IMR-90 (cell line): ENCODE measurements around the gene PPFIBP2. TPM values are rescaled to one million over a fixed set of nuclear protein-coding genes. Genes with fewer than 3 reads are reported as not detected.

Experiments
- ATAC-seq: fragments of 200-7000 bp; cut with Tn5 transposase; 2 replicates; pipeline ENCODE4 v1.9.1; 2020; ENCODE audit warnings: low read depth, mild to moderate bottlenecking, moderate library complexity
- BruUV-seq: library from RNA; stranded (reverse); fragments of 400-500 nt; replicated peaks from 2 replicates; lab custom pipeline; 2021; lab: Mats Ljungman, UMichigan
- CTCF ChIA-PET: fragments of 300-600 bp; formaldehyde crosslinking; extraction: SDS; loops from one replicate; lab custom pipeline; 2021; ENCODE audit warnings: antibody characterized with exemption; lab: Yijun Ruan, JAX
- POLR2A ChIA-PET: fragments of 300-600 bp; sonication (Branson Sonifier 250); formaldehyde crosslinking; loops from one replicate; lab custom pipeline; 2022; ENCODE audit warnings: antibody characterized with exemption; ENCODE audit not compliant: unreplicated experiment; lab: Charles Lee
- DNase-seq: peaks from one replicate; pipeline ENCODE4 v3.0.0; 2013
- H2AFZ ChIP-seq: replicated peaks from 2 replicates; pipeline ENCODE3; 2013; ENCODE audit warnings: low read length, mild to moderate bottlenecking; ENCODE audit not compliant: poor library complexity
- H2AK5ac ChIP-seq: 2 replicates; pipeline ENCODE4 v1.6.1; 2013; ENCODE audit warnings: low read depth, low read length, inconsistent platforms
- H2AK9ac ChIP-seq: replicated peaks from 2 replicates; pipeline ENCODE3; 2013; ENCODE audit warnings: mild to moderate bottlenecking, low read depth, low read length, moderate library complexity; ENCODE audit not compliant: poor library complexity
- H2BK120ac ChIP-seq: 2 replicates; pipeline ENCODE4 v1.6.1; 2013; ENCODE audit warnings: low read depth, low read length, inconsistent platforms
- H2BK15ac ChIP-seq: 3 replicates; pipeline ENCODE4 v1.6.1; 2013; ENCODE audit warnings: low read depth, low read length, inconsistent platforms
- H2BK20ac ChIP-seq: 2 replicates; pipeline ENCODE4 v1.6.1; 2013; ENCODE audit warnings: low read depth, mild to moderate bottlenecking, inconsistent platforms, low read length, moderate library complexity
- H2BK5ac ChIP-seq: 2 replicates; pipeline ENCODE4 v1.6.1; 2013; ENCODE audit warnings: mild to moderate bottlenecking, low read depth, low read length, inconsistent platforms; ENCODE audit not compliant: poor library complexity, severe bottlenecking
- H3K14ac ChIP-seq: replicated peaks from 2 replicates; pipeline ENCODE4 v1.6.1; 2013; ENCODE audit warnings: low read depth, low read length, inconsistent platforms
- H3K18ac ChIP-seq: 2 replicates; pipeline ENCODE4 v1.6.1; 2013; ENCODE audit warnings: low read depth, low read length, control low read depth
- H3K23ac ChIP-seq: 2 replicates; pipeline ENCODE4 v1.6.1; 2013; ENCODE audit warnings: low read depth, low read length, inconsistent platforms
- H3K27ac ChIP-seq: 2 replicates; pipeline ENCODE4 v1.5.1; 2013; ENCODE audit warnings: mild to moderate bottlenecking, control low read depth, low read length; ENCODE audit not compliant: insufficient read depth
- H3K27me3 ChIP-seq: 2 replicates; pipeline ENCODE4 v1.6.1; 2013; ENCODE audit warnings: low read length; ENCODE audit not compliant: control insufficient read depth, insufficient read depth
- H3K36me3 ChIP-seq: 2 replicates; pipeline ENCODE4 v1.6.1; 2013; ENCODE audit warnings: low read length, mixed read lengths; ENCODE audit not compliant: control insufficient read depth, insufficient read depth
- H3K4ac ChIP-seq: 2 replicates; pipeline ENCODE4 v1.6.1; 2013; ENCODE audit warnings: low read depth, low read length, inconsistent platforms
- H3K4me1 ChIP-seq: 2 replicates; pipeline ENCODE4 v1.6.1; 2013; ENCODE audit warnings: low read length, mixed read lengths; ENCODE audit not compliant: control insufficient read depth, insufficient read depth
- H3K4me2 ChIP-seq: 2 replicates; pipeline ENCODE4 v1.6.1; 2013; ENCODE audit warnings: low read depth, mild to moderate bottlenecking, control low read depth, low read length, moderate library complexity
- H3K4me3 ChIP-seq: 2 replicates; pipeline ENCODE4 v1.5.1; 2013; ENCODE audit warnings: low read depth, mild to moderate bottlenecking, control low read depth, low read length, moderate library complexity; ENCODE audit not compliant: insufficient read depth
- H3K56ac ChIP-seq: 2 replicates; pipeline ENCODE4 v1.6.1; 2013; ENCODE audit warnings: low read length, inconsistent platforms; ENCODE audit not compliant: insufficient read depth; ENCODE audit errors: extremely low read depth
- H3K79me1 ChIP-seq, 2 experiments: 2 replicates each; pipeline ENCODE4 v1.6.1; 2013; ENCODE audit warnings: low read length in 2 of 2, inconsistent platforms in 1 of 2, low read depth in 1 of 2
- H3K9ac ChIP-seq: 2 replicates; pipeline ENCODE4 v1.6.1; 2013; ENCODE audit warnings: low read depth, low read length, control low read depth
- H3K9me1 ChIP-seq: 2 replicates; pipeline ENCODE4 v1.6.1; 2013; ENCODE audit warnings: low read length, inconsistent platforms; ENCODE audit not compliant: insufficient read depth
- H3K9me3 ChIP-seq: 2 replicates; pipeline ENCODE4 v1.6.1; 2013; ENCODE audit warnings: low read length; ENCODE audit not compliant: control insufficient read depth, insufficient read depth
- H4K20me1 ChIP-seq: 2 replicates; pipeline ENCODE4 v1.6.1; 2013; ENCODE audit warnings: low read length, inconsistent platforms; ENCODE audit not compliant: insufficient read depth
- H4K5ac ChIP-seq: 2 replicates; pipeline ENCODE4 v1.6.1; 2013; ENCODE audit warnings: mild to moderate bottlenecking, low read depth, low read length, control low read depth
- H4K8ac ChIP-seq, 2 experiments: 2 replicates each; pipeline ENCODE4 v1.6.1; 2013; ENCODE audit warnings: low read depth in 2 of 2, low read length in 2 of 2, control low read depth in 1 of 2, inconsistent platforms in 1 of 2
- H4K91ac ChIP-seq: 2 replicates; pipeline ENCODE4 v1.6.1; 2013; ENCODE audit warnings: low read depth, low read length, inconsistent platforms; ENCODE audit not compliant: insufficient read depth
- BHLHE40 ChIP-seq: fragments of 150-350 bp; IDR thresholded peaks from 2 replicates; pipeline ENCODE4 v1.6.1; 2016; ENCODE audit warnings: mild to moderate bottlenecking, low read depth, low read length
- CEBPB ChIP-seq: IDR thresholded peaks from 2 replicates; pipeline ENCODE4 v1.6.1; 2012; ENCODE audit warnings: low read depth, low read length, improper control_type of control experiment
- CHD1 ChIP-seq: IDR thresholded peaks from 2 replicates; pipeline ENCODE4 v1.6.1; 2012; ENCODE audit warnings: low read depth, low read length, improper control_type of control experiment
- CTCF ChIP-seq: conservative IDR thresholded peaks from 2 replicates; pipeline ENCODE4 v1.5.1; 2012; ENCODE audit warnings: mild to moderate bottlenecking, low read depth, low read length, improper control_type of control experiment
- ELK1 ChIP-seq: fragments of 150-350 bp; IDR thresholded peaks from 2 replicates; pipeline ENCODE4 v1.6.1; 2016; ENCODE audit warnings: low read depth, mild to moderate bottlenecking, low read length, moderate library complexity, borderline replicate concordance
- FOS ChIP-seq: fragments of 150-350 bp; IDR thresholded peaks from 2 replicates; pipeline ENCODE4 v1.6.1; 2016; ENCODE audit warnings: low read depth, low read length
- MAFK ChIP-seq: IDR thresholded peaks from 2 replicates; pipeline ENCODE4 v1.6.1; 2012; ENCODE audit warnings: low read depth, low read length, improper control_type of control experiment
- MAZ ChIP-seq: IDR thresholded peaks from 2 replicates; pipeline ENCODE4 v1.6.1; 2012; ENCODE audit warnings: low read depth, mild to moderate bottlenecking, low read length, improper control_type of control experiment, moderate library complexity, borderline replicate concordance
- MXI1 ChIP-seq: IDR thresholded peaks from 2 replicates; pipeline ENCODE4 v1.6.1; 2012; ENCODE audit warnings: low read depth, mild to moderate bottlenecking, low read length, moderate library complexity, borderline replicate concordance
- NFE2L2 ChIP-seq: fragments of 150-350 bp; IDR thresholded peaks from 2 replicates; pipeline ENCODE4 v1.6.1; 2016; ENCODE audit warnings: low read depth, mild to moderate bottlenecking, low read length
- POLR2A ChIP-seq: IDR thresholded peaks from 2 replicates; pipeline ENCODE4 v1.6.1; 2012; ENCODE audit warnings: mild to moderate bottlenecking, low read depth, low read length
- RAD21 ChIP-seq: IDR thresholded peaks from 2 replicates; pipeline ENCODE4 v1.6.1; 2012; ENCODE audit warnings: low read length, improper control_type of control experiment
- RCOR1 ChIP-seq: IDR thresholded peaks from 2 replicates; pipeline ENCODE4 v1.6.1; 2012; ENCODE audit warnings: mild to moderate bottlenecking, low read length, improper control_type of control experiment; ENCODE audit not compliant: insufficient replicate concordance
- RFX5 ChIP-seq: IDR thresholded peaks from 2 replicates; pipeline ENCODE4 v1.8.0; 2012; ENCODE audit warnings: low read depth, mild to moderate bottlenecking, low read length, moderate library complexity
- SMC3 ChIP-seq: fragments of 150-350 bp; IDR thresholded peaks from 2 replicates; pipeline ENCODE4 v1.6.1; 2016; ENCODE audit warnings: low read depth, mild to moderate bottlenecking, antibody characterized with exemption, low read length, moderate library complexity
- USF2 ChIP-seq: fragments of 150-350 bp; IDR thresholded peaks from 2 replicates; pipeline ENCODE4 v1.6.1; 2017; ENCODE audit warnings: mild to moderate bottlenecking, antibody characterized with exemption, low read length, low read depth
- WGBS, 2 experiments: methylation state at CpG; one replicate each; pipeline versions ENCODE4 v1.1.5 to v1.1.7; 2013; ENCODE audit warnings: missing lambda C conversion rate in 2 of 2; ENCODE audit not compliant: insufficient read length in 1 of 2; ENCODE audit errors: extremely low coverage in 2 of 2; 5-methylcytosine and 5-hydroxymethylcytosine counted together
- dilution Hi-C: fragments of 300-500 bp; cut with HindIII; formaldehyde crosslinking; loops from one replicate; pipeline ENCODE4 v1.14.3; 2018; ENCODE audit warnings: low sequenced_read_pairs; ENCODE audit not compliant: unreplicated experiment
- in situ Hi-C: fragments of 300-500 bp; cut with MboI; formaldehyde crosslinking; loops from 3 replicates; pipeline ENCODE4 v1.14.3; 2019; ENCODE audit warnings: low sequenced_read_pairs, inconsistent platforms, mixed read lengths
- intact Hi-C: fragments of 100-400 bp; cut with micrococcal nuclease; formaldehyde crosslinking; loops from 2 replicates; pipeline ENCODE4 v1.10.0; 2022
- polyA plus RNA-seq, 3 experiments: library from polyadenylated mRNA; depleted of rRNA; stranded (reverse); fragments of >200 nt; gene quantifications; 2 replicates each; pipeline ENCODE4 v1.2.3, GENCODE V29; 2012; ENCODE audit warnings: low replicate concordance in 1 of 3
- total RNA-seq: library from RNA; depleted of rRNA; stranded (reverse); fragments of >200 nt; gene quantifications from 2 replicates; pipeline ENCODE4 v1.2.3, GENCODE V29; 2012

Gene PPFIBP2
- total and polyA plus RNA-seq, 2 of the 4 experiments (the other 2 are of a cell fraction): 6.0 to 11.8 TPM

- H2AFZ ChIP-seq: no peak overlapping the region
- H3K36me3 ChIP-seq: no peaks in the 10 kb centered on the region
- ATAC-seq: no peak
- H2BK120ac ChIP-seq: no peak overlapping the region
- H3K79me1 ChIP-seq: no peaks in the 10 kb centered on the region
- no peak overlapping the region for H4K5ac ChIP-seq
- peaks cover 6% of the 10 kb centered on the region; the same call in 1 of the 2 replicates for H3K4me1 ChIP-seq
- H3K9me3 ChIP-seq: no peaks in the 10 kb centered on the region
- H3K14ac ChIP-seq: no peak overlapping the region
- no peak overlapping the region for H3K23ac ChIP-seq
- no peak overlapping the region for H4K8ac ChIP-seq
- H4K91ac ChIP-seq: no peak overlapping the region
- H4K20me1 ChIP-seq: no peaks in the 10 kb centered on the region
- DNase-seq: no peak
- H2BK15ac ChIP-seq: no peak overlapping the region
- no CpG with 5 or more reads among the region's 2 CpGs for WGBS, 2 experiments
- H3K9me1 ChIP-seq: no peaks in the 10 kb centered on the region
- dilution Hi-C loops: no loop called here
- no peak overlapping the region for H3K4ac ChIP-seq
- no peak overlapping the region for H3K56ac ChIP-seq
- H2BK20ac ChIP-seq: no peak overlapping the region
- intact Hi-C loops: no loop called here
- no peak overlapping the region for H2AK5ac ChIP-seq
- BruUV-seq: no TSS peak
- no peaks in the 10 kb centered on the region; the same call in 1 of the 2 replicates for H3K27me3 ChIP-seq
- ChIA-PET POLR2A (no interaction called here), CTCF (interaction anchor here (0.7 kb wide), 1 partner anchor 14 kb away, joined by 4 read pairs; no protein-coding TSS in a partner anchor)
- no peak overlapping the region for H3K18ac ChIP-seq
- in situ Hi-C loops: no loop called here
- H2BK5ac ChIP-seq: no peak overlapping the region
- TF ChIP-seq CHD1: no peak
- no peak for TF ChIP-seq ELK1
- no peak for TF ChIP-seq NFE2L2
- TF ChIP-seq CEBPB: no peak
- no peak for TF ChIP-seq MXI1
- no peak for TF ChIP-seq POLR2A
- no peak for TF ChIP-seq BHLHE40
- TF ChIP-seq FOS: no peak
- no peak for TF ChIP-seq SMC3
- no peak for TF ChIP-seq MAZ
- no peak for TF ChIP-seq RAD21
- TF ChIP-seq MAFK: no peak
- TF ChIP-seq USF2: no peak
- no peak for TF ChIP-seq CTCF
- TF ChIP-seq RCOR1: no peak
- TF ChIP-seq RFX5: no peak
- H2AK9ac ChIP-seq: no peak overlapping the region
- no peak overlapping the region for H3K9ac ChIP-seq
- H3K27ac ChIP-seq: no peak overlapping the region
- H3K4me3 ChIP-seq: no peak overlapping the region
- no peak overlapping the region for H3K4me2 ChIP-seq
These were observed 71.1 kb downstream of the PPFIBP2 start for GRCh38 chr11:7584910-7585309.
